ENCODE measurements around the gene RTCA. TPM values are rescaled to one million over a fixed set of nuclear protein-coding genes. Genes with fewer than 3 reads are reported as not detected.
"Not testable (repeated sequence)": the region's sequence is repeated elsewhere in the genome, so short reads cannot be mapped to it uniquely, and the experiment has no call there.

The RTCA gene
- total RNA-seq, 1 donor from 2014 or later, result 41.3 TPM

GRCh38 chr1:100249537-100250257 lies 16.3 kb upstream of the RTCA start, which contains the start of gene DBT:
DBT (minus strand) TSS chr1:100249834; CDS start chr1:100249820, 14 bp downstream.
- H3K9me3 ChIP-seq (replicated peaks), result no peaks in the 10 kb centered on the region
- TF ChIP-seq CTCF (IDR thresholded peaks at IDR 0.05; ENCODE audit: borderline replicate concordance), result no peak
- DNase-seq, result peak; percentile 93
- H3K36me3 ChIP-seq, result no peaks in the 10 kb centered on the region
- no peaks in the 10 kb centered on the region for H3K27me3 ChIP-seq (ENCODE audit: low read depth)
- peak within 1 kb of the TSS; percentile 94 for H3K27ac ChIP-seq (replicated peaks)
- intact Hi-C loops (cut with micrococcal nuclease), result no loop called here
- H3K4me1 ChIP-seq, result peaks cover 37% of the 10 kb centered on the region
- H3K4me3 ChIP-seq, result peak within 1 kb of the TSS; percentile 97

GRCh38 chr1:100250264-100250663 lies 15.8 kb upstream of the RTCA start:
- Histone ChIP-seq H3K4me1 (peaks cover 31% of the 10 kb centered on the region), H3K36me3 (no peaks in the 10 kb centered on the region), H3K27ac (replicated peaks) (peak overlapping the region; percentile 94), H3K27me3 (ENCODE audit: low read depth) (no peaks in the 10 kb centered on the region), H3K4me3 (peak overlapping the region; percentile 97), H3K9me3 (replicated peaks) (no peaks in the 10 kb centered on the region)
- intact Hi-C loops (cut with micrococcal nuclease), result no loop called here
- TF ChIP-seq CTCF (IDR thresholded peaks at IDR 0.05; ENCODE audit: borderline replicate concordance), result no peak
- no peak for DNase-seq

GRCh38 chr1:100250807-100251206 lies 15.2 kb upstream of the RTCA start:
- H3K27ac ChIP-seq (replicated peaks), result no peak overlapping the region
- no peak for TF ChIP-seq CTCF (IDR thresholded peaks at IDR 0.05; ENCODE audit: borderline replicate concordance)
- H3K27me3 ChIP-seq (ENCODE audit: low read depth), result no peaks in the 10 kb centered on the region
- no peaks in the 10 kb centered on the region for H3K9me3 ChIP-seq (replicated peaks)
- DNase-seq, result no peak
- intact Hi-C loops (cut with micrococcal nuclease), result no loop called here
- H3K4me1 ChIP-seq, result peaks cover 28% of the 10 kb centered on the region
- H3K4me3 ChIP-seq, result no peak overlapping the region
- H3K36me3 ChIP-seq, result no peaks in the 10 kb centered on the region

GRCh38 chr1:100252901-100253300 lies 13.1 kb upstream of the RTCA start:
- H3K27me3 ChIP-seq (ENCODE audit: low read depth), result no peaks in the 10 kb centered on the region
- intact Hi-C loops (cut with micrococcal nuclease), result no loop called here
- no peak for TF ChIP-seq CTCF (IDR thresholded peaks at IDR 0.05; ENCODE audit: borderline replicate concordance)

GRCh38 chr1:100253552-100253951 lies 12.5 kb upstream of the RTCA start:
- no peaks in the 10 kb centered on the region for H3K27me3 ChIP-seq (ENCODE audit: low read depth)
- H3K4me3 ChIP-seq, result no peak overlapping the region
- no peaks in the 10 kb centered on the region for H3K36me3 ChIP-seq
- H3K27ac ChIP-seq (replicated peaks), result no peak overlapping the region
- intact Hi-C loops (cut with micrococcal nuclease), result no loop called here
- no peak for TF ChIP-seq CTCF (IDR thresholded peaks at IDR 0.05; ENCODE audit: borderline replicate concordance)
- H3K4me1 ChIP-seq, result peaks cover 22% of the 10 kb centered on the region
- H3K9me3 ChIP-seq (replicated peaks), result no peaks in the 10 kb centered on the region
- no peak for DNase-seq

More at GRCh38 chr1:100252901-100253300, 13.1 kb upstream of the RTCA start:
- Histone ChIP-seq H3K4me3 (no peak overlapping the region), H3K36me3 (no peaks in the 10 kb centered on the region), H3K4me1 (peaks cover 28% of the 10 kb centered on the region), H3K9me3 (replicated peaks) (no peaks in the 10 kb centered on the region), H3K27ac (replicated peaks) (no peak overlapping the region)
- no peak for DNase-seq

- H3K9me3 ChIP-seq (replicated peaks); H3K27ac ChIP-seq (replicated peaks); H3K4me1 ChIP-seq; H3K36me3 ChIP-seq; DNase-seq; H3K27me3 ChIP-seq (ENCODE audit: low read depth); H3K4me3 ChIP-seq; intact Hi-C loops (cut with micrococcal nuclease): not testable (repeated sequence)
These were observed 9.7 kb upstream of the RTCA start for GRCh38 chr1:100256273-100256672.

- H3K27me3 ChIP-seq (ENCODE audit: low read depth); H3K27ac ChIP-seq (replicated peaks); H3K9me3 ChIP-seq (replicated peaks); H3K4me1 ChIP-seq; intact Hi-C loops (cut with micrococcal nuclease); H3K36me3 ChIP-seq; H3K4me3 ChIP-seq; DNase-seq: not testable (repeated sequence)
These were observed 7.6 kb upstream of the RTCA start for GRCh38 chr1:100258427-100258826.
